Measurements from ENCODE around the gene IBA57.
"Not testable (repeated sequence)": the region's sequence is repeated elsewhere in the genome, so short reads cannot be mapped to it uniquely, and the experiment has no call there.

Gene IBA57

DNA sequence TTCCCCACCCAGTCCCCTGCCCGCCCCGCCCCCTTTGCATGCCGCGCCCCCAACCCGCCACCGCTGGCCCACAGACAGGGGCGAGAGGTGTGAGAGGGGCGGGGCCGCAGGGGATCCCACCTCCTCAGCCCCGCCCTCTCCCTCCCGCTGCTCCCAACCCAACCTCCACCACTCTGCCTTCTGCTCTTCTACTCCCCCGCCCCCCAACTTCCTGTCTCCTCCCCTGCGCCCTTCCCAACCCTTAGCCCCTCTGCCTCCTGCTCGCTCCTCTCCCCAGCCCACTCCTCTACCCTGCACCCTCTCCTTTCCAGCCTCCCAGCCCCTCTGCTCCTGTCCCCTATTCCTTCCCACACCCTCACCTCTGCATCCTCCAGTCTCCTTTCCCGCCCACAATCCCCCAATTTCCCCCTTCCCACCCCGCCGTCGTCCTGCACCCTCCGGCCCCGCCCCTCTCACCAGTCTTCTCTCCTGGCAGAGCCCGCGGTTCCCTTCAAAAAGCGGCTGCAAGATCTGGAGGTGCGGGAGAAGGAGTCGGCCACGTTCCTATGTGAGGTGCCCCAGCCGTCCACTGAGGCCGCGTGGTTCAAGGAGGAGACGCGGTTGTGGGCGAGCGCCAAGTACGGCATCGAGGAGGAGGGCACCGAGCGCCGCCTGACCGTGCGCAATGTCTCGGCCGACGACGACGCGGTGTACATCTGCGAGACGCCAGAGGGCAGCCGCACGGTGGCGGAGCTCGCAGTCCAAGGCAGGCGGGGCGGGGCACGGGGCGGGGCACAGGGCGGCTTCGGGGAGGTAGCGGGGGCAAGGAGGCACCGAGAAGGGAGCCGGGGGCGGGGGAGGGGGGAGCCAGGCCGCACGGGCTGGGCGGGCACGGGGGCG lies 47.6 kb downstream of the IBA57 start:
- ATAC-seq = peak; percentile 94
- DNase-seq = peak; percentile 94

- DNase-seq = no peak
These were observed 48.6 kb downstream of the IBA57 start for GRCh38 chr1:228213917-228214808.

GRCh38 chr1:228214921-228215662 lies 49.5 kb downstream of the IBA57 start:
- DNase-seq (no peak), ATAC-seq (no peak)

More at GRCh38 chr1:228213917-228214808, 48.6 kb downstream of the IBA57 start:
- ATAC-seq = no peak

GRCh38 chr1:228215663-228216116 lies 50.1 kb downstream of the IBA57 start:
- no peak for ATAC-seq

DNA sequence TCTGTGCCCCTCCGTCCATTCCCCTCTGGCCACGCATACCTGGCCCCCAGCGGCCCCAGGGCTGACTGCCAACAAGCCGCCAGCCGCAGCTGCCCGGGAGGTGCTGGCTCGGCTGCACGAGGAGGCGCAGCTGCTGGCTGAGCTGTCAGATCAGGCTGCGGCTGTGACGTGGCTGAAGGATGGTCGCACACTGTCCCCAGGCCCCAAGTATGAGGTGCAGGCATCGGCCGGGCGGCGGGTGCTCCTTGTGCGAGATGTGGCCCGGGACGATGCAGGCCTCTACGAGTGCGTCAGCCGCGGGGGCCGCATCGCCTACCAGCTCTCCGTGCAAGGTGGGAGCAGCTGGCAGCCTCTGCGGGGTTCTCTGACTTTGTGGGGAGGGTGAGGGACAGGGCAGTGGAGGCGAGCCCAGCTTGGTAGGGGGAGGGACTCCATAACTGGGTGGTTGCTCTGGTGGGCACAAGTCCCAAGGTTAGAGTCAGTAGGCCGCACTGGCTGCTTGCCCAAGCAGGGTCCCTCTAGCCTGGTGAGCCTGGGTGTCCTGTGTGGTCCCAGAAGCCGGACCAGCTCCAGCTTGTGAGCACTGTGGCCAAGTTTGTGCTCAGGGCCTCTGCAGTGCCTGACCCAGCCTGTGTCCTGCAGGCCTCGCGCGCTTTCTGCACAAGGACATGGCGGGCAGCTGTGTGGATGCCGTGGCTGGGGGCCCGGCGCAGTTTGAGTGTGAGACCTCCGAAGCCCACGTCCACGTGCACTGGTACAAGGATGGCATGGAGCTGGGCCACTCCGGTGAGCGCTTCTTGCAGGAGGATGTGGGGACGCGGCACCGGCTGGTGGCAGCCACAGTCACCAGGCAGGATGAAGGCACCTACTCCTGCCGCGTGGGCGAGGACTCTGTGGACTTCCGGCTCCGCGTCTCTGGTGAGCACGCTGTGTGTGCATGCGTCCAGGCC lies 51.0 kb downstream of the IBA57 start:
- no peak for DNase-seq
- no peak for ATAC-seq

More at GRCh38 chr1:228215663-228216116, 50.1 kb downstream of the IBA57 start:
- no peak for DNase-seq

GRCh38 chr1:228217551-228218344 lies 52.1 kb downstream of the IBA57 start:
- ATAC-seq (no peak), DNase-seq (no peak)

GRCh38 chr1:228218513-228219244 lies 53.1 kb downstream of the IBA57 start:
- DNase-seq (no peak), ATAC-seq (no peak)

GRCh38 chr1:228219245-228219961 lies 53.8 kb downstream of the IBA57 start:
- DNase-seq (no peak), ATAC-seq (no peak)

- no peak for DNase-seq
- no peak for ATAC-seq
These were observed 54.6 kb downstream of the IBA57 start for GRCh38 chr1:228219962-228220780.

- DNase-seq, ATAC-seq: not testable (repeated sequence)
These were observed 55.5 kb downstream of the IBA57 start for GRCh38 chr1:228221097-228221496.

GRCh38 chr1:228222548-228222947 lies 56.9 kb downstream of the IBA57 start:
- ATAC-seq (no peak), DNase-seq (no peak)

DNA sequence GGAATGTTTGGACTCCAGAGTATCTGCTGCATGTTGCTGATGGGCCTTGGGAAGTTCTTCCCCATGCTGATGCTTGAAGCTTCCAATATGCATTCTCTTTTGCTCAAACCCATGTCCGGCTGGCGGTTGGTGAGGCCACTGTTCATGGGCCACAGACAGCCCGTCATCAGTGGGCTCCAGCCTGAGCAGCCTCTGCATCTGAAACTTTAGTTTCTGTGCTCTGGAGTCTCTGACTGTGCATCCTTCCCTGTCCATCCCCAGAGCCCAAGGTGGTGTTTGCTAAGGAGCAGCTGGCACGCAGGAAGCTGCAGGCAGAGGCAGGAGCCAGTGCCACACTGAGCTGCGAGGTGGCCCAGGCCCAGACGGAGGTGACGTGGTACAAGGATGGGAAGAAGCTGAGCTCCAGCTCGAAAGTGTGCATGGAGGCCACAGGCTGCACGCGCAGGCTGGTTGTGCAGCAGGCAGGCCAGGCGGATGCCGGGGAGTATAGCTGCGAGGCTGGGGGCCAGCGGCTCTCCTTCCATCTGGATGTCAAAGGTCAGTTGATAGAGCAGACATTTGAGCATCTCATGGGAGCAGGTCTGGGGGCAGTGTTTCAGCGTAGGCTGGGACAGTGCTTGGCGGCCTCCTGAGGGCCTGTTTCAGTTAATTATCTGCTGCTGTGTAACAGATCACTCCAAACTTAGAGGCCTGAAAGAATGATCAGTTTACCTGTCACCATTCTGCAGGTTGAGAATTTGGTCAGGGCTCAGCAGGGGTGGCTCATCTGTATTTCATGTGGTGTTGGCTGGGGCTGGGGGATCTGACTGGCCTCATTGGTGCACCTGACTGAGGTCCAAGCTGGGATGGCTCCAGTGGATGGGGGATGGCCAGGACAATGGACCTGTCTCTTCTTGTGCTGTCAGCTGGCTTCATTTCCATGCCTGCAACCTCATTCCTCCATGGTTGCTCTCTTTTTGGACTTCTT lies 58.9 kb downstream of the IBA57 start:
- no peak for ATAC-seq
- no peak for DNase-seq

DNA sequence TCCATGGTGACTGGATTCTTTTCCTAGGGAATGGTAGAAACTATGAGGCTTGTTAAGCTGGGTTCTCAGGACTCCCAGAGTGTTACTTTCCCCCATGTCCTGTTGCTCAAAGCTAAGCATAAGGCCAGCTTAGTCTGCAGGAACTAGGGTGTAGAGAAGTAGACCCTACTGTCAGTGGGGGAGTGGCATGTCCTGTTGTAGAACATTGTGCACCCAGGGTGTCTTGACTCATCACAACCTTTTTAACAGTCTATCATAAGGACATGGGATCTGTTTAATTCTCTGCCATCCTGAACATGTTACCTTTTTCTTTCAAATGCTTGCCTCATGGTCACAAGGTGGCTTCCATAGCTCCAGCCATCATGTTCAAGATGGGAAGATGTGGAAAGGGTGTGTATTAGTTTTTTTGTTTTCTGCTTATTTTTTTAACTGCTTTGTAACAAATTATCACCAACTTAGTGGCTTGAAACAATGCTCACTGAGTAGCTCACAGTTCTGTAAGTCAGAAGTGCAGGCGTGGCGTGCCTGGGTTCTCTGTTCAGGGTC lies 59.6 kb downstream of the IBA57 start:
- ATAC-seq = no peak

GRCh38 chr1:228225740-228226139 lies 60.1 kb downstream of the IBA57 start:
- ATAC-seq = no peak
- no peak for DNase-seq

More for the DNA sequence above, 59.6 kb downstream of the IBA57 start:
- no peak for DNase-seq

GRCh38 chr1:228226141-228226874 lies 60.7 kb downstream of the IBA57 start:
- ATAC-seq (no peak), DNase-seq (no peak)

Measured in stimulated activated naive CD8-positive, alpha-beta T cell treated with anti-CD3 and anti-CD28 coated beads, Interleukin-15, Interleukin-2, amounts not matched to agents 100 U/mL and 50 U/mL, for 24 hours (primary cell).